ENCODE measurements around the gene PSKH1.
A peak's percentile ranks its signal among the peaks of the same experiment; 100 is the strongest.
"Not testable (repeated sequence)": the region's sequence is repeated elsewhere in the genome, so short reads cannot be mapped to it uniquely, and the experiment has no call there.

PSKH1 gene

GRCh38 chr16:67924140-67924906, 31.3 kb downstream of the PSKH1 start:
- no peak for DNase-seq (ENCODE audit: low read depth)

- no peak for DNase-seq (ENCODE audit: low read depth)
Observed at GRCh38 chr16:67926181-67926750, 33.2 kb downstream of the PSKH1 start.

GRCh38 chr16:67927131-67927941, 34.3 kb downstream of the PSKH1 start:
- DNase-seq (ENCODE audit: low read depth) = no peak

- no peak for DNase-seq (ENCODE audit: low read depth)
Observed at GRCh38 chr16:67928147-67928546, 35.1 kb downstream of the PSKH1 start.

GRCh38 chr16:67928561-67929364, 35.7 kb downstream of the PSKH1 start:
- peak; percentile 45 for DNase-seq (ENCODE audit: low read depth)

GRCh38 chr16:67930191-67930590, 37.1 kb downstream of the PSKH1 start:
- DNase-seq (ENCODE audit: low read depth) = no peak

GRCh38 chr16:67930678-67931211, 37.7 kb downstream of the PSKH1 start:
- DNase-seq (ENCODE audit: low read depth) = no peak

- DNase-seq (ENCODE audit: low read depth) = no peak
Observed at GRCh38 chr16:67931712-67932461, 38.8 kb downstream of the PSKH1 start, which contains the start of gene CTRL. CTRL (minus strand) TSS chr16:67931862; CDS start chr16:67931852, 10 bp downstream.

- DNase-seq (ENCODE audit: low read depth) = no peak
Observed at GRCh38 chr16:67932462-67932840, 39.4 kb downstream of the PSKH1 start.

- DNase-seq (ENCODE audit: low read depth) = no peak
Observed at GRCh38 chr16:67933805-67934204, 40.8 kb downstream of the PSKH1 start.

GRCh38 chr16:67934306-67935100, 41.4 kb downstream of the PSKH1 start:
- no peak for DNase-seq (ENCODE audit: low read depth)

GRCh38 chr16:67935101-67935401, 42.0 kb downstream of the PSKH1 start:
- no peak for DNase-seq (ENCODE audit: low read depth)

GRCh38 chr16:67935402-67936123, 42.5 kb downstream of the PSKH1 start:
- peak; percentile 80 for DNase-seq (ENCODE audit: low read depth)

- no peak for DNase-seq (ENCODE audit: low read depth)
Observed at GRCh38 chr16:67936124-67936879, 43.2 kb downstream of the PSKH1 start, which contains the start of gene PSMB10. PSMB10 (minus strand) TSS chr16:67936850; CDS start chr16:67936749, 101 bp downstream.

GRCh38 chr16:67936880-67937605, 44.0 kb downstream of the PSKH1 start:
- DNase-seq (ENCODE audit: low read depth) = peak; percentile 37

- not testable (repeated sequence) for DNase-seq (ENCODE audit: low read depth)
Observed at GRCh38 chr16:67937713-67938112, 44.7 kb downstream of the PSKH1 start.

- DNase-seq (ENCODE audit: low read depth) = no peak
Observed at GRCh38 chr16:67939507-67940445, 46.7 kb downstream of the PSKH1 start.

Measured in stimulated activated CD8-positive, alpha-beta memory T cell treated with anti-CD3 and anti-CD28 coated beads, Interleukin-15, amount 100 ng/mL, for 24 hours (primary cell).